H1 (cell line): Measurements from ENCODE around the gene C14orf93. TPM values are rescaled to one million over a fixed set of nuclear protein-coding genes. Genes with fewer than 3 reads are reported as not detected.

Experiments used
- CTCF ChIA-PET: fragments of 300-600 bp; sonication (Branson Sonifier 250); formaldehyde crosslinking; loops from one replicate; lab custom pipeline; 2021; ENCODE audit not compliant: partially characterized antibody; lab: Charles Lee
- POLR2A ChIA-PET: fragments of 300-600 bp; sonication (Branson Sonifier 250); formaldehyde crosslinking; loops from one replicate; lab custom pipeline; 2021; ENCODE audit warnings: inconsistent platforms; ENCODE audit not compliant: partially characterized antibody; lab: Charles Lee
- DNase-seq, 2 experiments: peaks; one replicate each; pipeline versions ENCODE4 v3.0.0 to v3.0.0-alpha.2; 2010 to 2022; ENCODE audit warnings: low spot score in 2 of 2, low read depth in 1 of 2, mixed read lengths in 1 of 2
- FAIRE-seq: peaks from 2 replicates; lab custom pipeline; 2011; peaks lifted over from hg19 to GRCh38; lab: Jason Lieb, UNC
- H2AFZ ChIP-seq: 2 replicates; pipeline ENCODE4 v1.8.1; 2012; ENCODE audit warnings: low read length, inconsistent platforms
- H2AK5ac ChIP-seq: 2 replicates; pipeline ENCODE4 v1.6.1; 2013; ENCODE audit warnings: low read depth, low read length
- H2BK120ac ChIP-seq: replicated peaks from 2 replicates; pipeline ENCODE3; 2013; ENCODE audit warnings: low read depth, low read length, inconsistent platforms
- H2BK12ac ChIP-seq: 2 replicates; pipeline ENCODE4 v1.6.1; 2013; ENCODE audit warnings: low read depth, low read length
- H2BK15ac ChIP-seq: 2 replicates; pipeline ENCODE4 v1.6.1; 2013; ENCODE audit warnings: low read length
- H2BK20ac ChIP-seq: 2 replicates; pipeline ENCODE4 v1.6.1; 2013; ENCODE audit warnings: low read length
- H2BK5ac ChIP-seq: 2 replicates; pipeline ENCODE4 v1.6.1; 2013; ENCODE audit warnings: low read depth, low read length
- H3K14ac ChIP-seq: 2 replicates; pipeline ENCODE4 v1.6.1; 2013; ENCODE audit warnings: inconsistent platforms; ENCODE audit not compliant: insufficient read length
- H3K18ac ChIP-seq: 2 replicates; pipeline ENCODE4 v1.6.1; 2013; ENCODE audit warnings: low read length; ENCODE audit errors: extremely low read depth
- H3K23ac ChIP-seq: 2 replicates; pipeline ENCODE4 v1.6.1; 2013; ENCODE audit warnings: inconsistent platforms; ENCODE audit not compliant: insufficient read length
- H3K23me2 ChIP-seq: 2 replicates; pipeline ENCODE4 v1.6.1; 2013; ENCODE audit warnings: low read depth, low read length
- H3K27ac ChIP-seq: 2 replicates; pipeline ENCODE4 v1.6.1; 2011; ENCODE audit warnings: low read depth, low read length, inconsistent platforms
- H3K27me3 ChIP-seq, 4 experiments: replicated peaks in 1 of 4; 1 replicate in 1 of 4; 2 replicates in 3 of 4; pipeline versions ENCODE4 v1.6.1 to v1.8.1; 2011 to 2013; ENCODE audit warnings: low read length in 3 of 4, mild to moderate bottlenecking in 3 of 4, inconsistent platforms in 2 of 4, mixed read lengths in 2 of 4, moderate library complexity in 1 of 4; ENCODE audit not compliant: control insufficient read depth in 3 of 4, insufficient read depth in 3 of 4; ENCODE audit errors: extremely low read depth in 1 of 4
- H3K36me3 ChIP-seq, 4 experiments: 2 replicates each; pipeline versions ENCODE4 v1.6.1 to v1.8.1; 2011 to 2013; ENCODE audit warnings: mild to moderate bottlenecking in 4 of 4, low read length in 3 of 4, moderate library complexity in 2 of 4, control low read depth in 1 of 4, inconsistent platforms in 1 of 4; ENCODE audit not compliant: insufficient read depth in 4 of 4, control insufficient read depth in 2 of 4
- H3K4ac ChIP-seq: replicated peaks from 2 replicates; pipeline ENCODE3; 2013; ENCODE audit warnings: low read length, low read depth, mixed read lengths, inconsistent platforms; ENCODE audit not compliant: insufficient read length
- H3K4me1 ChIP-seq, 4 experiments: replicated peaks in 1 of 4; 1 replicate in 1 of 4; 2 replicates in 3 of 4; pipeline versions ENCODE4 v1.6.1 to v1.8.1; 2011 to 2013; ENCODE audit warnings: low read length in 3 of 4, inconsistent platforms in 2 of 4, mixed read lengths in 1 of 4; ENCODE audit not compliant: insufficient read depth in 4 of 4, control insufficient read depth in 3 of 4
- H3K4me2 ChIP-seq, 2 experiments: 2 replicates each; pipeline versions ENCODE4 v1.6.1 to v1.8.1; 2011 to 2013; ENCODE audit warnings: low read depth in 2 of 2, low read length in 2 of 2, control low read depth in 1 of 2, inconsistent platforms in 1 of 2, mild to moderate bottlenecking in 1 of 2; ENCODE audit not compliant: insufficient read depth in 1 of 2
- H3K4me3 ChIP-seq, 4 experiments: fragments of 200-600, 300-600 bp in 1 of 4; sonication (generic), shearing (Covaris generic), sonication (Bioruptor Twin) in 1 of 4; 2 replicates each; pipeline versions ENCODE4 v1.5.1 to v1.8.1; 2011 to 2016; ENCODE audit warnings: low read length in 4 of 4, low read depth in 3 of 4, control low read depth in 2 of 4, inconsistent platforms in 2 of 4, mild to moderate bottlenecking in 2 of 4, mixed read lengths in 1 of 4, moderate library complexity in 1 of 4; ENCODE audit not compliant: insufficient read depth in 2 of 4; ENCODE audit errors: extremely low read depth in 1 of 4
- H3K56ac ChIP-seq: replicated peaks from 2 replicates; pipeline ENCODE3; 2013; ENCODE audit warnings: low read depth, mild to moderate bottlenecking, mixed read lengths, low read length, inconsistent platforms; ENCODE audit not compliant: insufficient read length
- H3K79me1 ChIP-seq: 2 replicates; pipeline ENCODE4 v1.6.1; 2013; ENCODE audit warnings: low read depth, low read length, control low read depth
- H3K79me2 ChIP-seq, 2 experiments: 2 replicates each; pipeline versions ENCODE4 v1.6.1 to v1.8.1; 2012 to 2013; ENCODE audit warnings: low read length in 2 of 2, mild to moderate bottlenecking in 2 of 2, inconsistent platforms in 1 of 2; ENCODE audit not compliant: insufficient read depth in 2 of 2, control insufficient read depth in 1 of 2
- H3K9ac ChIP-seq, 4 experiments: replicated peaks in 1 of 4; 1 replicate in 1 of 4; 2 replicates in 3 of 4; pipeline versions ENCODE4 v1.6.1 to v1.8.1; 2011 to 2013; ENCODE audit warnings: low read depth in 3 of 4, low read length in 3 of 4, control low read depth in 2 of 4, mild to moderate bottlenecking in 2 of 4, moderate library complexity in 2 of 4, inconsistent platforms in 1 of 4; ENCODE audit errors: extremely low read depth in 1 of 4
- H3K9me3 ChIP-seq, 2 experiments: 2 replicates each; pipeline versions ENCODE4 v1.6.1 to v1.8.1; 2012 to 2013; ENCODE audit warnings: mild to moderate bottlenecking in 2 of 2, moderate library complexity in 2 of 2, control low read depth in 1 of 2, inconsistent platforms in 1 of 2, low read depth in 1 of 2, low read length in 1 of 2, mixed read lengths in 1 of 2; ENCODE audit not compliant: insufficient read depth in 2 of 2
- H4K20me1 ChIP-seq, 2 experiments: replicated peaks in 1 of 2; 2 replicates each; pipeline versions ENCODE3 to v1.8.1; 2011 to 2013; ENCODE audit warnings: inconsistent platforms in 2 of 2, low read length in 2 of 2, mild to moderate bottlenecking in 1 of 2; ENCODE audit not compliant: insufficient read depth in 2 of 2, control insufficient read depth in 1 of 2
- H4K5ac ChIP-seq: 2 replicates; pipeline ENCODE4 v1.6.1; 2013; ENCODE audit warnings: low read length, low read depth, mixed read lengths, inconsistent platforms; ENCODE audit not compliant: insufficient read length
- H4K8ac ChIP-seq: 2 replicates; pipeline ENCODE4 v1.8.0; 2013; ENCODE audit warnings: mild to moderate bottlenecking, moderate library complexity, low read length, inconsistent platforms; ENCODE audit not compliant: insufficient read depth; ENCODE audit errors: extremely low read depth
- H4K91ac ChIP-seq: replicated peaks from 2 replicates; pipeline ENCODE3; 2013; ENCODE audit warnings: low read length, mixed read lengths, inconsistent platforms; ENCODE audit not compliant: insufficient read length
- BRCA1 ChIP-seq: IDR thresholded peaks from 2 replicates; pipeline ENCODE4 v1.6.1; 2012; ENCODE audit warnings: low read depth, low read length, improper control_type of control experiment
- CREB1 ChIP-seq: IDR thresholded peaks from 2 replicates; pipeline ENCODE4 v1.6.1; 2012; ENCODE audit warnings: inconsistent platforms
- whole genome bisulfite sequencing, 2 experiments: shearing (Covaris generic) in 1 of 2; methylation state at CpG; one replicate each; pipeline versions ENCODE4 v1.1.6 to v1.1.7; 2013 to 2015; ENCODE audit warnings: low lambda C conversion rate in 2 of 2, mixed read lengths in 2 of 2, inconsistent platforms in 1 of 2, low coverage in 1 of 2, missing lambda C conversion rate in 1 of 2; ENCODE audit not compliant: insufficient replicate concordance in 2 of 2, insufficient coverage in 1 of 2, insufficient read length in 1 of 2; ENCODE audit errors: extremely low coverage in 1 of 2, missing lambda C conversion rate in 1 of 2; 5-methylcytosine and 5-hydroxymethylcytosine counted together
- polyA plus RNA-seq, 7 experiments: library from polyadenylated mRNA; depleted of rRNA in 3 of 7; stranded (reverse) in 5 of 7; unstranded in 2 of 7; fragments of >200 nt in 5 of 7; fragments of 200-250 nt in 2 of 7; gene quantifications; 1 replicate in 5 of 7; 2 replicates in 1 of 7; 4 replicates in 1 of 7; pipeline versions ENCODE4 v1.2.1 to v1.2.3, GENCODE V29; 2011 to 2013; ENCODE audit warnings: missing spikeins in 2 of 7, mixed read lengths in 2 of 7
- total RNA-seq: library from RNA; stranded (reverse); fragmentation: NEBNext Ultra II Directional; extraction: Animal tissue kit (Norgen Biotek cat#: 25700); gene quantifications from 2 replicates; pipeline ENCODE4 v1.2.1, GENCODE V29; 2021

The C14orf93 gene
- total and polyA plus RNA-seq, 2 of the 8 experiments (the other 6 are each of a cell fraction or from before 2014, with no cell fraction given) = 7.8 to 8.2 TPM

DNA sequence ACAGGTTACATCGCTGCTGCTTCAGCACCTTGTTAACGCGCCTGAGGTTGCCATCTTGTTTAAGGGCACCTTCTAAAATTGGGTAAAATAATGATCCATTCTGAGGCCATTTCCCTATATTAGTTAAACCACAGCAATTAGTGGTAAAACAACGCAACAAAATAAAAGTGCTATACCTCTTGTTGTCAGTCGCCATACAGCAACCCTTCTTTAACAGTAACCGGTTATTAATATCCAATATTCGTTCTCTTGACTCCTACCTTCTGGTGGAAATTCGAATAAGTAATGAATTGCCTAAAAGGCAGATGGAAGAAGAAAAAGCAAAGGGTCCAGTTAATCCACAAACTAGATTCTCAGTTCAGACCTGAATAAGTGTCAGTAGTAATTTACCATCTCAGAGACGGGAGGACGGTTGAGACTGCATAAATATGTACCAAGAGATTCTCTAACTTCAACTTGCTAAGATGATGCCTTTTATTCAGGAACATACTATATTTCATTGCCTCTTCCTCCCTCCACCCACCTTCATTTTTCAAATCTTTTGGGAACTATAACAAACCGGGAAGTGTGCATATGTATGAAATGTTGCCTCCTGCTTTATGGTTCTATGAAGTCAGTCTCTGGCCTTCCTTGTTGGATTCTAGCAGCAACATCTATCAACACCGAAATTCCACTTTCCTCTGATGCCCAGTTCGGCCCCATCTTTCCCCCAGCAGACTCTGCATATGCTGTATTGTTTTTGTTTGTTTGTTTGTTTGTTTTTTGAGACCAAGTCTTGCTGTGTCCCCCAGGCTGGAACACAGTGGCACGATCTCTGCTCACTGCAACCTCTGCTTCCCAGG lies 25.6 kb upstream of the C14orf93 start:
- no peak overlapping the region for H2BK120ac ChIP-seq
- peak overlapping the region; percentile 100 for H2BK5ac ChIP-seq
- H3K79me1 ChIP-seq = peaks cover 2% of the 10 kb centered on the region; the same call in 1 of the 2 replicates
- H3K4me3 ChIP-seq = peak overlapping the region; percentile 79 to 95 (median 88); a peak in 6 of 8 replicates
- H3K4me2 ChIP-seq = peak overlapping the region; percentile 75 to 78; a peak in 3 of 4 replicates
- peaks cover 0 to 19% of the 10 kb centered on the region in 2 experiments; a peak in 3 of 4 replicates for H3K79me2 ChIP-seq
- no peak overlapping the region for H3K56ac ChIP-seq
- peak overlapping the region; percentile 98 for H3K27ac ChIP-seq
- peak overlapping the region in 2 of 4 experiments; percentile 96 to 97; a peak in 4 of 7 replicates for H3K9ac ChIP-seq
- H3K36me3 ChIP-seq = peaks cover 0 to 29% (median 22%) of the 10 kb centered on the region in 4 experiments; a peak in 7 of 8 replicates
- H2BK12ac ChIP-seq = no peak overlapping the region; the same call in 1 of the 2 replicates
- CTCF ChIA-PET = interaction anchor here (29.2 kb wide), 1 partner anchor 44 kb away, joined by 785 read pairs; the partner anchor contains the start of gene AJUBA
- no peak overlapping the region for H4K5ac ChIP-seq
- peak overlapping the region; percentile 98 for H2AFZ ChIP-seq
- no peak overlapping the region for H4K91ac ChIP-seq
- 0 out of 2 replicates have a peak, but pooled peaks have one; percentile 3 for TF ChIP-seq BRCA1
- TF ChIP-seq CREB1 = no peak
- TF ChIP-seq, all 59 proteins: peak for 1
- Histone ChIP-seq H3K23me2 (peaks cover 3% of the 10 kb centered on the region), H2AK5ac (no peak overlapping the region), H4K8ac (no peak overlapping the region), H3K18ac (no peak overlapping the region), H3K4me1 (peaks cover 0 to 3% (median 1%) of the 10 kb centered on the region in 4 experiments; a peak in 2 of 7 replicates), H3K4ac (no peak overlapping the region), H3K27me3 (no peaks in the 10 kb centered on the region), H3K23ac (no peak overlapping the region), H4K20me1 (peaks cover 0 to 2% of the 10 kb centered on the region in 2 experiments), H2BK20ac (0 out of 2 replicates have a peak overlapping the region, but pooled peaks have one; percentile 29), H2BK15ac (no peak overlapping the region), H3K14ac (no peak overlapping the region), H3K9me3 (no peaks in the 10 kb centered on the region)
- FAIRE-seq (no peak), DNase-seq (no peak)
- WGBS, 2 experiments = 67% methylated on average over 14 of the region's 14 CpGs; no CpG with 5 or more reads in 1 of the 2 experiments
- POLR2A ChIA-PET = interaction anchor here (1.5 to 8.3 kb wide), 7 partner anchors 15 to 60 kb away, joined by 8 to 94 read pairs (median 10); partner anchors contain the start of genes ACIN1, C14orf119 and CDH24
